Right lobe of liver (tissue), 6 donors: ENCODE results near the gene ICA1. TPM values are rescaled to one million over a fixed set of nuclear protein-coding genes. Genes with fewer than 3 reads are reported as not detected.

Experiments used
- ATAC-seq, 4 donors: fragments of 200-7000 bp; cut with Tn5 transposase; one replicate each; pipeline ENCODE4 v1.9.1; 2020; ENCODE audit warnings: mild to moderate bottlenecking in 4 of 4, moderate library complexity in 4 of 4
- DNase-seq, 3 donors: peaks; one replicate each; pipeline ENCODE4 v3.0.0-alpha.2; 2020
- H3K27ac ChIP-seq, 3 donors: fragments of 200-600 bp; one replicate each; pipeline ENCODE4 v1.8.0; 2022
- H3K27me3 ChIP-seq, 2 donors: fragments of 200-600 bp; one replicate each; pipeline ENCODE4 v1.8.0; 2022
- H3K36me3 ChIP-seq, 4 donors: fragments of 200-600 bp; sonication (generic) in 1 of 4; one replicate each; pipeline versions ENCODE4 v1.5.1 to v1.8.0; 2017 to 2022; ENCODE audit warnings: control low read depth in 1 of 4
- H3K4me1 ChIP-seq, 4 donors: fragments of 200-600 bp; sonication (generic) in 1 of 4; one replicate each; pipeline versions ENCODE4 v1.5.1 to v1.8.0; 2017 to 2022; ENCODE audit warnings: control low read depth in 1 of 4
- H3K4me3 ChIP-seq, 3 donors: fragments of 200-600 bp; one replicate each; pipeline ENCODE4 v1.8.0; 2022
- H3K9me3 ChIP-seq, 4 donors: fragments of 200-600 bp; sonication (generic) in 1 of 4; one replicate each; pipeline versions ENCODE4 v1.5.1 to v1.8.0; 2017 to 2022; ENCODE audit warnings: control low read depth in 1 of 4
- POLR2A ChIP-seq: fragments of 450-650 bp; IDR thresholded peaks from one replicate; pipeline ENCODE4 v1.6.1; 2017; ENCODE audit warnings: antibody characterized with exemption, mild to moderate bottlenecking
- WGBS: methylation state at CpG from one replicate; pipeline ENCODE4 v1.1.6; 2018; ENCODE audit warnings: low coverage, low lambda C conversion rate; ENCODE audit not compliant: insufficient coverage; ENCODE audit errors: missing lambda C conversion rate; 5-methylcytosine and 5-hydroxymethylcytosine counted together
- intact Hi-C, 2 donors: fragments of 100-400 bp; cut with DNase I; formaldehyde crosslinking; loops; one replicate each; pipeline versions ENCODE4 v1.11.2 to v1.14.1; 2022
- total RNA-seq, 6 experiments: library from RNA; depleted of rRNA in 2 of 6; stranded (reverse); fragments of >200 nt in 2 of 6; fragmentation: NEBNext Ultra II Directional in 3 of 6; extraction: Animal tissue kit (Norgen Biotek cat#: 25700) in 3 of 6; gene quantifications; one replicate each; pipeline versions ENCODE4 v1.1.0 to v1.2.4, GENCODE V29; 2016 to 2023
- TF ChIP-seq, protein P1 (sequence below), 4 donors: fragments of 200-600 bp in 3 of 4; fragments of 450-650 bp in 1 of 4; IDR thresholded peaks; one replicate each; pipeline versions ENCODE4 v1.5.1 to v1.8.0; 2016 to 2022; ENCODE audit warnings: antibody characterized with exemption in 4 of 4, mild to moderate bottlenecking in 2 of 4
- donor health status: DM: no; HTN: yes; CAD: no.
- donor health status: DM: no; HTN: no; CAD: no.
- donor health status: DM: no; HTN: no; CAD: no.
- donor health status: DM: no; HTN: yes; CAD: no.
- donor health status: DM: no; HTN: yes; CAD: no.

ICA1 gene
- total RNA-seq, 6 experiments from 2014 or later = 0.95 to 15.0 (median 7.3) TPM

DNA sequence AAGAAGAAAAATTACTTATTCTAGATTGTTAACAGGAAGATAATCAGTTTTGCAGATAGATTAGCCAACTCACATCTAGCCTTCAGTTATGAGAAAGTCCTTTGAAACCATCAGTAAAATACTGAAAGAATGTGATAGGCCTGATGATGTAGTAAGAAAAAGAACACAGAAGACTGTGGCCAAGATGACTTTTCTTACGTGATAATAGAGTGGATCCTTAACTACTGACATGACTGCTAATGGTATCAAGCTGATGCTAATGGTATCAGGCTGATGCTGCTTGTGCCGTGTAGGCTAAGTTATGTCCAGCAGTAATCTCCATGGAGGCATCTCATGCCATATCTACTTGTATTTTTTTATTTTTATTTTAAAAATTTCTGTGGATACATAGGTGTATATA lies 179.2 kb downstream of the ICA1 start:
- no peaks in the 10 kb centered on the region for H3K4me1 ChIP-seq
- ATAC-seq = no peak
- H3K4me3 ChIP-seq = no peak overlapping the region
- TF ChIP-seq, protein P1, sequence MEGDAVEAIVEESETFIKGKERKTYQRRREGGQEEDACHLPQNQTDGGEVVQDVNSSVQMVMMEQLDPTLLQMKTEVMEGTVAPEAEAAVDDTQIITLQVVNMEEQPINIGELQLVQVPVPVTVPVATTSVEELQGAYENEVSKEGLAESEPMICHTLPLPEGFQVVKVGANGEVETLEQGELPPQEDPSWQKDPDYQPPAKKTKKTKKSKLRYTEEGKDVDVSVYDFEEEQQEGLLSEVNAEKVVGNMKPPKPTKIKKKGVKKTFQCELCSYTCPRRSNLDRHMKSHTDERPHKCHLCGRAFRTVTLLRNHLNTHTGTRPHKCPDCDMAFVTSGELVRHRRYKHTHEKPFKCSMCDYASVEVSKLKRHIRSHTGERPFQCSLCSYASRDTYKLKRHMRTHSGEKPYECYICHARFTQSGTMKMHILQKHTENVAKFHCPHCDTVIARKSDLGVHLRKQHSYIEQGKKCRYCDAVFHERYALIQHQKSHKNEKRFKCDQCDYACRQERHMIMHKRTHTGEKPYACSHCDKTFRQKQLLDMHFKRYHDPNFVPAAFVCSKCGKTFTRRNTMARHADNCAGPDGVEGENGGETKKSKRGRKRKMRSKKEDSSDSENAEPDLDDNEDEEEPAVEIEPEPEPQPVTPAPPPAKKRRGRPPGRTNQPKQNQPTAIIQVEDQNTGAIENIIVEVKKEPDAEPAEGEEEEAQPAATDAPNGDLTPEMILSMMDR (IDR thresholded peaks at IDR 0.05) = no peak
- TF ChIP-seq POLR2A = no peak
- no peaks in the 10 kb centered on the region for H3K36me3 ChIP-seq
- DNase-seq = no peak
- WGBS = 100% methylated on average over 2 of the region's 2 CpGs
- no peaks in the 10 kb centered on the region for H3K9me3 ChIP-seq
- H3K27me3 ChIP-seq = no peaks in the 10 kb centered on the region
- intact Hi-C loops = no loop called here
- no peak overlapping the region for H3K27ac ChIP-seq

DNA sequence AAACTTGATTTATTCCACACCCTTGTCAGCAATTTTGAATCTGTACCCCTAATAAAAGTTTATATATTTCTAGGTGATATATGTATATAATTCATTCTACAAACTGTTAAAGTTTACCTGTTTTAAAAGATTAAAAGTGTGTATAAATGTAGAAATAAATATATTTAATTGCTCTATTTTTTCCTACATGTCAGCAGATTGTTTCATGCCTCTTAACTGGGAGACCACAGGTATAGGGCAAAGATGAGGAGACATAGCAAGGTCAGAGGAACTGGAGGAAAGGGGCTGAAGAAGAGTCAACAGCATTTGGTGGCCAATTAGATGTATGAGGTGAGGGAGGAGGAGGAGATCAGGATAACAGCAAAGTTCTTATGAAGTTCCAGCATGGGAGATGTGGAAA lies 183.5 kb downstream of the ICA1 start:
- H3K4me1 ChIP-seq = no peaks in the 10 kb centered on the region
- H3K27ac ChIP-seq = no peak overlapping the region
- no peaks in the 10 kb centered on the region for H3K9me3 ChIP-seq
- intact Hi-C loops = no loop called here
- DNase-seq (no peak), ATAC-seq (no peak)
- TF ChIP-seq, protein P1 (IDR thresholded peaks at IDR 0.05) = no peak
- TF ChIP-seq POLR2A = no peak
- H3K4me3 ChIP-seq = no peak overlapping the region
- no peaks in the 10 kb centered on the region for H3K36me3 ChIP-seq
- no peaks in the 10 kb centered on the region for H3K27me3 ChIP-seq

DNA sequence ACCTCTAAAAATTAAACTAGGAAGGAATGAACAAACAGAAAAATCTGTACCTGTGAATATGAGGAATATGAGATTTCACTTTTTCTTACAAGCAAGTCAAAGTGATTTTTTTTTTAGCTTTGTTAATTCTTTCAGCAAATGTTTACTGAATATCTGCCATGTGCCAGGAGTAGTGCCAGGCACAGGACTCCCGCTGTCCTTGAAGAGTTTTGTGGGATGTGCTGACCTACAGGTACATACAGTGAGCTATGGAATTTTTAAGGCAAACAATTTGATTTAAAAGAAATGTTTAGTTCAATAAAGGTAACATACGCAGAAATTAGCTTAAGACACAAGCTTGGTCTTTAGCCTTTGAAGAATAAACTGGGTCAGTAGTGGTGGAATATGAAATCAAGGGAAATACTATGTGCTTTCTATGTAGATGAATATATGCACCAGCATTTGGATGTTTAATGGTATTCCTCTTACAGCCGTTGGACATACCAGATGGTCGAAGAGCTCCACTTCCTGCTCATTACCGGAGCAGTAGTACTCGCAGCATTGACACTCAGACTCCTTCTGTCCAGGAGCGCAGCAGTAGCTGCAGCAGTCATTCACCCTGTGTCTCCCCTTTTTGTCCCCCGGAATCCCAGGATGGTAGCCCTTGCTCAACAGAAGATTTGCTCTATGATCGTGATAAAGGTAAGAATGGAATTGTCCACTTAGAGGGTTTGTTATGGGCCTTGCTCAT lies 191.4 kb downstream of the ICA1 start:
- DNase-seq (no peak), ATAC-seq (no peak)
- no peaks in the 10 kb centered on the region for H3K4me1 ChIP-seq
- H3K27ac ChIP-seq = no peak overlapping the region
- H3K4me3 ChIP-seq = no peak overlapping the region
- H3K9me3 ChIP-seq = no peaks in the 10 kb centered on the region
- intact Hi-C loops = no loop called here
- H3K36me3 ChIP-seq = no peaks in the 10 kb centered on the region
- H3K27me3 ChIP-seq = no peaks in the 10 kb centered on the region
- WGBS = 93% methylated on average over 9 of the region's 9 CpGs
- TF ChIP-seq, protein P1 (IDR thresholded peaks at IDR 0.05) = no peak
- TF ChIP-seq POLR2A = no peak

DNA sequence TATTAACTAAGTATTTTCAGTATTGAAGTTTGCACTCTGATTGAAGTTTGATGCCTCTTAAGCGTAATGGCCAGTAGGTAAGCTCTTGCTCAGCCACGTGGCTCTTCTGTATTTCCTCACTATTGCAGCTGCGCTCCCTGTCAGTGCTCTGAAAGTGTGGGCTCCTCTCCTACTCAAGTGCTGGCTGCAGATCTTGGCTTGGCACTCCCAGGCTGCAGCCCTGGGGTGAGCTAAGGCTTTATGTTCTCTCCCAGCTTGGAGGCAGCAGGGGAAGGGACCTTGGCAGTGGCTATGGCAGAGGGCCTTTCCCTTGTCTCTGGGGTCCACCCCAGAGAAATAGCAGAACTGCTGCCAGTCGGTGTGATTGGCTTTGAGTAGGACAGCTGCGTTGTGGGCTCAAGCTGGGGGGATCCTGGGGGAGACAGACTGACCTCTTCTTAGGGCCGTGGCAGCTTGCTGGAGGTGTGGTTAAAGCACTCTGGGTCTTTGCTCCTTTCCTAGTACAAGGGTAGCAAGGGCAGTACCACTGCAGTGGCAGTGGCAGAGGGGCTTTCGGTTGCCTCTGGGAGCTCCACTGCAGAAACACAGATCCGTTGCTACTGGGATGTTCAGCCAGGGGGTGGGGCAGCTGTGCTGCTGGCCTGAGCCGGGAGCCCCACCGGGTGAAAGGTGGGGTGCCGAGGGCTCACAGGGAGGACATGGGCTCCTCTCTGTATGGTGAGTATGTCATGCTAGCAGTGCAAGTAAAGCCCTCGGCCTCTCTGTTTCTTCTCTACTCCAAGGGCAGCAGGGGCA lies 192.9 kb downstream of the ICA1 start:
- WGBS = 94% methylated on average over 8 of the region's 12 CpGs
- Histone ChIP-seq H3K4me1 (no peaks in the 10 kb centered on the region), H3K27me3 (no peaks in the 10 kb centered on the region), H3K4me3 (no peak overlapping the region), H3K9me3 (no peaks in the 10 kb centered on the region), H3K27ac (no peak overlapping the region), H3K36me3 (no peaks in the 10 kb centered on the region)
- TF ChIP-seq, protein P1 (IDR thresholded peaks at IDR 0.05) = no peak
- DNase-seq (no peak), ATAC-seq (no peak)
- intact Hi-C loops = no loop called here
